ENCODE results near the gene XIAP. TPM values are rescaled to one million over a fixed set of nuclear protein-coding genes. Genes with fewer than 3 reads are reported as not detected.
A peak's percentile ranks its signal among the peaks of the same experiment; 100 is the strongest.
"Not testable (repeated sequence)": the region's sequence is repeated elsewhere in the genome, so short reads cannot be mapped to it uniquely, and the experiment has no call there.

XIAP gene
- total and polyA plus RNA-seq, 4 donors, result 8.5 to 58.6 (median 35.8) TPM

- TF ChIP-seq CTCF (IDR thresholded peaks at IDR 0.05; ENCODE audit: control extremely low read depth, extremely low read depth), result no peak
- H3K9ac ChIP-seq (ENCODE audit: insufficient read depth in 1 of 2, low read length in 2 of 2), result no peak overlapping the region
- H3K36me3 ChIP-seq (ENCODE audit: control insufficient read depth in 4 of 4, insufficient read depth in 4 of 4, low read length in 4 of 4), result peaks cover 0 to 5% (median 3%) of the 10 kb centered on the region in 4 donors
- H3K9me3 ChIP-seq (ENCODE audit: control insufficient read depth in 4 of 4, insufficient read depth in 3 of 4, low read length in 3 of 4), result no peaks in the 10 kb centered on the region
- no peak for ATAC-seq (ENCODE audit: insufficient read depth, low FRiP score)
- H3K4me3 ChIP-seq, result no peak overlapping the region
- no peaks in the 10 kb centered on the region for H3K27me3 ChIP-seq (ENCODE audit: control insufficient read depth in 3 of 3, insufficient read depth in 3 of 3, low read length in 2 of 3)
- no peak overlapping the region for H3K27ac ChIP-seq (ENCODE audit: low read depth in 1 of 2, low read length in 1 of 2)
- peak in 2 of 3 donors; percentile 43 to 67 for DNase-seq
- H3K4me1 ChIP-seq (ENCODE audit: control insufficient read depth in 5 of 5, insufficient read depth in 5 of 5, low read length in 5 of 5), result no peaks in the 10 kb centered on the region
Measured at GRCh38 chrX:123884809-123885408, 25.1 kb downstream of the XIAP start.

DNA sequence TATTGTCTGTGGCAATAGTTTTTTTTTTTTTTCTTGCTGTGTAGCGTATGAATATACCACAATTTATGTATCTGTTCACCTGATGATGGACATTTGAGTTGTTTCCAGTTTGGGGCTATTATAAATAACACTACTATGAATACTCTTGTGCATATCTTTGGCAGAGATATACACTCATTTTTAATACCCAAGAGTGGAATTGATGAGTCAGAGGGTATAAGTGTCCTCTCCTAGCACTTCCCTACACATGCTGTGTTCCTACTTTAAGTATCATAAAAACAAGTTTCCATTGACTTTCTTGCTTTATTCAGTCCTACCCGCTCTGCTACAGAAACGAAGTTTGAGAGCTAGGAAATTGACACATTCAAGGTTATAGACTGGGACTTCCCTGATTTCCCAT is 39.8 kb downstream of the XIAP start:
- Histone ChIP-seq H3K4me1 (ENCODE audit: control insufficient read depth in 5 of 5, insufficient read depth in 5 of 5, low read length in 5 of 5) (no peaks in the 10 kb centered on the region), H3K9me3 (ENCODE audit: control insufficient read depth in 4 of 4, insufficient read depth in 3 of 4, low read length in 3 of 4) (no peaks in the 10 kb centered on the region), H3K27ac (ENCODE audit: low read depth in 1 of 2, low read length in 1 of 2) (no peak overlapping the region), H3K9ac (ENCODE audit: insufficient read depth in 1 of 2, low read length in 2 of 2) (no peak overlapping the region), H3K4me3 (no peak overlapping the region), H3K36me3 (ENCODE audit: control insufficient read depth in 4 of 4, insufficient read depth in 4 of 4, low read length in 4 of 4) (peaks cover 0 to 2% (median 0%) of the 10 kb centered on the region in 4 donors), H3K27me3 (ENCODE audit: control insufficient read depth in 3 of 3, insufficient read depth in 3 of 3, low read length in 2 of 3) (no peaks in the 10 kb centered on the region)
- no peak for TF ChIP-seq CTCF (IDR thresholded peaks at IDR 0.05; ENCODE audit: control extremely low read depth, extremely low read depth)
- WGBS, 2 donors, result 66 to 89% methylated on average over 3 of the region's 3 CpGs
- no peak for ATAC-seq (ENCODE audit: insufficient read depth, low FRiP score)
- DNase-seq, result no peak

DNA sequence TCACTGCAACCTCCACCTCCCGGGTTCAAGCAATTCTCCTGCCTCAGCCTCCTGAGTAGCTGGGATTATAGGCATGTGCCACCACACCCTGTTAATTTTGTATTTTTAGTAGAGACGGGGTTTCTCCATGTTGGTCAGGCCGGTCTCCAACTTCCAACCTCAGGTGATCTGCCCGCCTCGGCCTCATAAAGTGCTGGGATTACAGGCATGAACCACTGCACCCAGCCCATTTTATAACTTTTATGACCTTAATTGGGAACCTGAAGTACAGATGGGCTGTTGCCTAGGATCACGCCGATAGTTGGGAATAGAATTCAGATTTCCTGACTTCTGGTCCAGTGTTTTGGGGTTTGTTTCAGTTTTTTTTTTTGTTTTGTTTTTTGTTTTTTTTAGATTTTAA is 43.4 kb downstream of the XIAP start:
- not testable (repeated sequence) for ATAC-seq (ENCODE audit: insufficient read depth, low FRiP score)
- 94 to 99% methylated on average over 7 of the region's 7 CpGs for WGBS, 2 donors

DNA sequence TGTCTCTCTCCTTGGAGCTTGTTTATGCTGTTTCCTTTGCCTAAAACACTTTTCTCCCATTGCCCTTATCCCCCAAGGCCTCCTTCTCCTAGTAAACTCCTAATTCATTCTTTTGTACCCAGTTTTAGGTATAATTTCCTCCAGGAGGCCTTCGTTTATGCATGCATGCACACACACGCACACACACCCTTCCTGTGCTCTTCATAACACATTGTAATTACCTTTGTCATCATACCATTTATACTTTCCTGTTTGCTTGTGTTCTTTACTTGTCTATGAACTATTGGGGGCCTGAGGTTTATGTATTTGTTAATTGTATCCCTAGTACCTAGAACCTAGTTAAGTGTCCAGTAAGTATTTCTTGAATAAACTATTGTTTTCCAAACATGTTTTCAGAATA is 45.5 kb downstream of the XIAP start:
- Histone ChIP-seq H3K27me3 (ENCODE audit: control insufficient read depth in 3 of 3, insufficient read depth in 3 of 3, low read length in 2 of 3) (no peaks in the 10 kb centered on the region), H3K27ac (ENCODE audit: low read depth in 1 of 2, low read length in 1 of 2) (no peak overlapping the region), H3K4me3 (no peak overlapping the region), H3K9me3 (ENCODE audit: control insufficient read depth in 4 of 4, insufficient read depth in 3 of 4, low read length in 3 of 4) (no peaks in the 10 kb centered on the region), H3K36me3 (ENCODE audit: control insufficient read depth in 4 of 4, insufficient read depth in 4 of 4, low read length in 4 of 4) (peaks cover 0 to 2% (median 0%) of the 10 kb centered on the region in 4 donors), H3K9ac (ENCODE audit: insufficient read depth in 1 of 2, low read length in 2 of 2) (no peak overlapping the region), H3K4me1 (ENCODE audit: control insufficient read depth in 5 of 5, insufficient read depth in 5 of 5, low read length in 5 of 5) (peaks cover 0 to 14% (median 0%) of the 10 kb centered on the region in 5 donors)
- DNase-seq (no peak), ATAC-seq (ENCODE audit: insufficient read depth, low FRiP score) (no peak)
- WGBS, 2 donors, result 45 to 47% methylated on average over 2 of the region's 2 CpGs
- no peak for TF ChIP-seq CTCF (IDR thresholded peaks at IDR 0.05; ENCODE audit: control extremely low read depth, extremely low read depth)

More for the DNA sequence above, 43.4 kb downstream of the XIAP start:
- H3K9me3 ChIP-seq (ENCODE audit: control insufficient read depth in 4 of 4, insufficient read depth in 3 of 4, low read length in 3 of 4); H3K27me3 ChIP-seq (ENCODE audit: control insufficient read depth in 3 of 3, insufficient read depth in 3 of 3, low read length in 2 of 3); H3K4me3 ChIP-seq; H3K36me3 ChIP-seq (ENCODE audit: control insufficient read depth in 4 of 4, insufficient read depth in 4 of 4, low read length in 4 of 4); H3K4me1 ChIP-seq (ENCODE audit: control insufficient read depth in 5 of 5, insufficient read depth in 5 of 5, low read length in 5 of 5); DNase-seq; H3K27ac ChIP-seq (ENCODE audit: low read depth in 1 of 2, low read length in 1 of 2); H3K9ac ChIP-seq (ENCODE audit: insufficient read depth in 1 of 2, low read length in 2 of 2): not testable (repeated sequence)

Measured in lung (tissue), 12 donors.